NCI-H524 (cell line): ENCODE data around the gene SLC23A2.

Experiments used
- DNase-seq, 2 experiments: peaks; one replicate each; lab custom pipeline; 2025; lab: John Stamatoyannopoulos, UW

Gene SLC23A2

DNA sequence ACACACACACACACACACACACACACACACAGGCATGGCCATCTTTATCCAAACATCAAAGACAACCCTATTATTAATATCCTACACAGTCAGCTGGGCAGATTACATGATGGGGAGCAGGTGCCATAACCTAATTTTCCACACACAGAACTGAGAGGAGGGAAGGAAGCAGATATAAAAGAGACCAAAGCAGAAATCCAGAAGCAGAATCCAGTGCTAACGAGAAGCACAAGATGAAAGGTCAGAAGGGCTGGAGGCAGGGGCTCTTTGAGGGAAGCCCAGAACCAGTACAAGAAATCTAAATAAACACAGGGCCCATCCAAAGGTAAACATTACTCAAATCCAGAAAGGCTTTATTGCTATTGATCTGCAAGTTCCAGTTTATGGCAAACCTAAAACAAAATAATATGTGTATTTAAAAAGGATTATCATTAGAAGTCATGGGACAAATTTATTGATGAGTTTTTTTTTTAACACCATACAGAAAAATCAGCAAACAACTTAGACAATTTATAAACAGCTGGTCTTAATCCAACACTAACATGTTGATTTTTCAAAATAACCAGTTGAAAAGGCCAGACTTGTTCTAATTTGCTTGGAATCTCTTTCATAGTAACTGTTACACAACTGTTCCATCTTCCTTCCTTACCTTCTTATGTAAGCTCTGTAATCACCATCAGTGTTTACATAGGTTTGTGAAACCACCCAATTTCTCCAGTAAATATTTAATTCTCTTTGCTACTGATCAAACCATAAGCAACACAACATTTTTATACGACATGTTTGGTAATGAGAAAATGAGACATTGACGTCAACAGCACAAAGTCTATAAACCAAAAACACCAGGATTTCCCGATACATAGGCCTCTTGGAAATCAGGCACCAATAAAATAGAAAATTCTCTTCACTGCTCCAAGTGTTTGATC is 34.2 kb downstream of the SLC23A2 start:
- DNase-seq = no peak

DNA sequence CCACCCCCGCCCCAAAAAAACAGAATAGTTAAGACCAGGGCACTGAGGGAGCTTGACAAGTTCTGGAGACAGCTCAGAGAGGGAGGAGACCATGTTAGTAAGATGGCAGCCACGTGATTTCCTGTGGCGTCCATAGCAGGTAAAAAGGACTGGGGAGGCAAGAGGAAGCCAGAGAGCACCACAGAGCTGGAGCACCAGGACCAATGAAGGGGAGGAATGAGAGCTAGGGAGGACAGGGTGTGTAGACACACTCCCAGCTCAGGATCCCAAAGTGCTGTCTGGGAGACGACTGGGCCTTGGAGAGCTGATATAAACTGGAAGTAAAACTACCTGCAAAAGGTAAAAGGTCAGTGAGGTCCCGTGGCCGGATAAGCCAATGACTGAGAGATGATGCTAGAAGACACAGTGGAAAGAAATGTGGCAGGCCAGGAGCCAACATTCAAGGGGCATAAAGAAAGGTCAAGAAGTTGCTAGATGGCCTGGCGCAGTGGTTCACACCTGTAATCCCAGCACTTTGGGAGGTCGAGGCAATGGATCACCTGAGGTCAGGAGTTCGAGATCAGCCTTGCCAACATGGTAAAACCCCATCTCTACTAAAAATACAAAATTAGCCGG is 39.0 kb downstream of the SLC23A2 start:
- DNase-seq = no peak

DNA sequence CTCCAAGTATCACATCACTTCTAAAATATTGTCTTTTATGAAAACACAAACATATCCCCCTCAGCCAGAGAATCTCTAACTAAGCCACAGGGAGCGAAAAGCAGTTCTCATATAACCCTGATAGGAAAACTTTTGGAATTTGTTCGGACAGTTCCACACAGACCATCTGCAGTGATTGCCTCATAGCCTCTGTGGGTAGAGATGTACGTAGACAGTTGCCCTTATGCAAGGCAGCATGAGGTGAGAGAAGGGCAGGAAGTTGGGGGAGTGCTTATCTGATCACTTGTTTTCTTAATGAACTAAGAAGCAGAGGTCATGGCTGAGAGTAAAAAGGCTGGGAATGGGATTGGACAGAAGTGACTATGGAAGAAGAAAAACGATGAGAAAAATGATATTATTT is 39.6 kb downstream of the SLC23A2 start:
- no peak for DNase-seq

DNA sequence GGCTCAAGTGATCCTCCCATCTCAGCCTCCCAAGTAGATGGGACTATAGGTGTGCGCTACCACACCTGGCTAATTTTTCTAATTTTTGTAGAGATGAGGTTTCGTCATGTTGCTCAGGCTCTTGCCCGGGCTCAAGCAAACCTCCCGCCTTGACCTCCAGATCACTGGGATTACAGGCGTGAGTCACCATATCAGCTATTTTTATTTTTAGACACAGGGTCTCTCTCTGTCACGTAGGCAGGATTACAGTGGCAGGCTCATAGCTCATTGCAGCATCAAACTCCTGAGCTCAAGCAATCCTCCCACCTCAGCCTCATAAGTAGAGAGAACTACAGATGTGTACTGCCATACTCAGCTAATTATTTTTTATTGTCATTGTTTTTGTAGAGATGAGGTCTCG is 41.7 kb downstream of the SLC23A2 start:
- DNase-seq = no peak

DNA sequence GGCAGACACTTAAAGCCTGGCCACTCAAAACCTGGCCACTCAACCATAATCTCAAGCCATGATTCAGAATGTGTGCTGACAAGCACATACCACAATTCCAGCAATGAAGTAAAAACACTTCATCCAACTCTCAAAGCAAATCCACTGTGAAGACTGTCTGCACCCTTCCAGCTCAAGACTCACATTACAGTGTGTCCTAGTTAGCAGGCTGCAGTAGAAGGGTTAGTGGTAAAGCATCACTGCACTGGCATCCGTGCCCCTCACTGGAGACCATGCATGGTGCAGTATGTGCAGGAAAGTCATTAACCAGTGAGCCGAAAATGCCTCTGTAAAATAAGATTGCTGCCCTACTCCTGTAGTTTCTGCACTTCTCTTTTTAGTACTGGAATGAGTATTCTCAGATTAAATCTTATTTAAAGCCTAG is 43.4 kb downstream of the SLC23A2 start:
- peak in 1 of 2 experiments; percentile 14 for DNase-seq

DNA sequence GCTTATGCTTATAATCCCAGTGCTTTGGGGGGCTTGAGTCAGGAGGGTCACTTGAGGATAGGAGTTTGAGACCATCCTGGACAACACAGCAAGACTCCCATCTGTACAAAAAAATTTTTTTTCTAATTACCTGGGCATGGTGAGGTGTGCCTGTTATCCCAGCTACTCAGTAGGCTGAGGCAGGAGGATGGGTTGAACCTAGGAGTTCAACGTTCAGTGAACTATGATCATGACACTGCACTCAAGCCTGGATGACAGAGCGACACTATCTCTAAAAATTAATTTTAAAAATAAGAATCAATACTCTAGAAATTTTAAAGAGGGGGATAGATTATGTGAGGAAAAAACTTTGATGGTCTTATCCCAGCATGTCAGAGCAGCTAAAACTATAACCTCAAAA is 44.1 kb downstream of the SLC23A2 start:
- no peak for DNase-seq

DNA sequence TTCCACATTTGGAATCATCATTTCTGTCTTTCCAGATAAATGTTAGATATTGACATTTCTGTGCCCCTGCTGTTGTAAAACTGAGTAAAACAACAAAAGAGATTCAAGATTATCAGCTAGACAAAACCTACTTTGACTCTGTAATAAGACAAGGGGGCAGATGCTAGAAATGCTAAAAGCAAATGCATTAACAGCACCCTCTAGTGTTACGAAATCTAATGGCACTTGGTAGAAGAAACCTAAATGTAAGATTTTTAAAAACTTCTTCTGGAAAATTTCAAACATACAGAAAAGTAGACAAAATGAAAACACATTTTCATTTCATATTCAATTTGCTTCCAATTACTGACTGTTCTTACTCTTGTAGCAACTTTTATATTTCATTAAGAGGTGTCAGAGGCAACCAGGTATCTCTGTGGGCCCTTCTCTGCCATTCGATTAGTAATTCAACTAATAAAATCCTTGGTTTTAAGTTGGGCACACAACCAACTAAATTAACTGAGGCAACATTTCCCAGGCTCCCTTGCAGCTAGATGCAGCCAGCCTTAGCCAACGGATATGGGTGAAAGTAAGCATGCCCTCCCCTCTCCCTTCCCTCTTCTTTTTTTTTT is 45.0 kb downstream of the SLC23A2 start:
- DNase-seq = peak; percentile 20 to 70

DNA sequence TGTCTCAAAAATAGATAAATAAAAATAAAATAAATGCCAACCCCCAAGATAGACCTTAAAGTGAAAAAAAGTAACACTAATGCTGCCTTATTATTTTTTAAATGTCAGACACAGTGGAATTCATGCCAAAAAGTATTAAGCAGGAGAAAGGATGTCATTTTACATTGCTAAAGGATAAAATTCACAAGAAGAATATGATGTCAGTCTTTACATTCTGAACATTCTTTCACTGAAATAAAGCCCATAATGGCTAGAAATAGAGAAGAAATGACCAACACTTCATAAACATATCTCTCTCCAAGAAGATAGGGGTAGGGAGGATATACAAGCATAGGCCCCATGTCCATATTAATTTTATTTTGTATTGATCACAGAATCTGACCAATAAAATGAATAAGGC is 47.4 kb downstream of the SLC23A2 start:
- no peak for DNase-seq

DNA sequence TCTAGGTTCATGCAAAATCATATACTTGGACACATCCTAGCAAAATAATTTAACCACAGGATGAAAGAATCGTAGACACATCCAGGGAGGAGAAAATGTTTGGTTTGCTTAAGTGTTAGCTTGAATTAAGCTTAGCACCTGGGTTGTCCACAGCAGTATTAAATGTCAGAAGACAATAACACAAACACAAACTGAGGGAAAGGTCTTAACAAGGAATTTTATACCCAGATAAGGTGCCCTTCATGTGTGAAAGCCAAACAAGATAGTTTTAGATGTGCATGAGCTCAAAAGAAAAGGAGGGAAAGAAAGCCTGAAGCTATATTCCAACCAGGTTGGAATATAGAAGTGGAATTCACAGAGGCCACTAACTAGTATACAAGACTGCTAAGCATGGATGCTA is 49.1 kb downstream of the SLC23A2 start:
- no peak for DNase-seq

DNA sequence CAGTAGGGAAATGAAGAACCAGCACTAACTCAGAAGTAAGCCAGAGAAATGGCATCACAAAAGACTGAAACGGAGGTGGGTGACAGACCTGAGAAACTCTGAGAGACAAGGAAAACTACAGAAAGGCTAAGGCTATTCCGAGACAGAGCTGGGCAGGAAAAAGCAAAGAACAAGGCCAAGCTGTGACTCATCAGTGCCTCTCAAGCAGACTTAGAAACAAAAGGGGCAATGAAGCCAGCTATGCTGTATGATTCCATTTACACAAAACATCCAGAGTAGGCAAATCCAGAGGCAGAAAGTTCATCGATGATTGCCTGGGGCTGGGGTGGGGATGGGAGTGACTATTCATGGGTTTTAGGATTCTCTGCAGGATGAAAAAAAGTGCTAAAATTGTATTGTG is 50.0 kb downstream of the SLC23A2 start:
- no peak for DNase-seq

DNA sequence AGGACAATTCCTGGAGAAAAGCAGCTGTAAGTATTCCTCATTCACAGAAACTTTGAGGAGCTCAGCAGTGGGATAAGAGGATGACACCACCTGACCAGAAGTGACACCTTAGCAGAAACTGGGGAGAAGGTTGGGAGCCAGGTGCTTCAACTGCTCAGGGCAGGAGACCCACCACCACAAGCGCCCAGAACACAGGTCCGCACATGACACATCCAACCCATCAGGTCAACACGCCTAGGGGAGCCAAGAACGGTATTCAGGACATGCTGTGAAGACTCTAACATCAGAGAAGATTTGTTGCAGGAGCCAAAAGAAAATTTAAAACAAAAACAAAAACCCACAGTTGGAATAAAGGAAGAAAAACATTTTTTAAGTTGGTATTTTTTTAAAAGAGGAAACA is 50.5 kb downstream of the SLC23A2 start:
- no peak for DNase-seq

DNA sequence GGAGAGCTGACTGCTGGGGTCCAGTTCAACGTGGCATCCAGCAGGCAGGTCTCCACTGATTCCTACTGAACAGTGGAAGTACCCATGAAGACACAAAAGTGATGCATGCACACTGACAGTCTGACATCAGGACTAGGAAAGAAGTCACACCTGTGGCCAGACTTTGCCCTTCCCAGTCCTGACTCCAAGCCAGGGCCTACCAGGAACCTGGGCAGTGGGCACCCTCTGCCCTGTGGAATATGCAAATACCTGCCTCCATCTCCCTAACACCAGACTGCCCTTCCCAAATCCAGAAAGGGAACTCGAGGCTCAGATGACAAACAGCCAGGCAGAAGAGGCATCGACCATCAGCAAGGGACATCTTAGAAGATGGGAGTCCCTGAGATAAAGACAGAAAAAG is 50.9 kb downstream of the SLC23A2 start:
- DNase-seq = no peak

DNA sequence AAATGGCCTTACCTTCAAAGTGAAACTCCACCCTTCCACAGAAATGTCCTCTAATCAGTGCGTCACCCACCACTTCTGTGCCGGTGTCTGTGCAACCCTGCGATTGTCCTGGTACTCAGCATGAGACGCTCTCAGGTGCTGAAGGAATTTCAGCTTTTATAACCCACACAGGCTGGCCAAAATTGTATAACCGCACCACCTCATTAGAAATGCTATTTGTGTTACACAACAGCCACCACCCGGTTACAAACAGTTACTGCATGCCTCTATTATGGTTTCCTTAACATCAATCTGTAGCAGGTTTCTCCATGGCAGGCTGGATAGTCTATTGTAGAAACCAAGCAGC is 51.5 kb downstream of the SLC23A2 start:
- peak in 1 of 2 experiments; percentile 40 for DNase-seq

DNA sequence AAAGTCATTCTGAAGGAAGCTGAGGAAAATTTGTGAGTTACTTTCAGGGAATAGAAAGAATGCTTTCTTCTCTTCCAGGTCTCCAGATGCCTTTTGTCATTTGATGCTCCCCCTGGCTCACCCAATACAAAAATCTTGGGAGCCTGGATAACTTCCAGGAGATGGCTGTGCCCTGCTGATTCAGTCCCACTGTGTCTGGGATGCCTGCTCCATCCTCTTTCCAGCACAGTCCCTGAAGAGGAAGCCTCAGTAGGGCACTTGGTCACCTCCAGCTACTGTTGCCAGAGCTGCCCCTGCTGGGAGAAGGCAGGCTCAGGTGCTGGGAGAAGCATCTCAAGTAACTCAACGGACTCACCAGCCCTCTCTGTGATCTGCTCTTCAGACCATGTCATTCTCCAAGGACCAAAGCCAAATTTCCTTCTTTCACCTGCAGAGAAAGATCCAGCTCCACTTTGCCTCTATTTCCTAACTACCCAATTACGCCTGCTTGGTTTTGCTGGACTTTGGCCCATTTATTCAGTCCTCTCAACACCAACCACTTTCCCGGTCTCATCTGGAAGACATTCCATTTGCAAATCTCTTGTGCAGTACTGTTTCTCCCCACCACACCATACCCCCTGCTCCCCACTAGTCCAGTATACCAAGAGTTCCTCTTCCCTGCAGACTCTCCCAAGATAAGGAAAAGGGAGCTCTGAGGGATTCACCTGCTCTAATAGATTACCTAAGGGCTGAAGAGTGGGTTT is 53.3 kb downstream of the SLC23A2 start:
- DNase-seq = no peak

DNA sequence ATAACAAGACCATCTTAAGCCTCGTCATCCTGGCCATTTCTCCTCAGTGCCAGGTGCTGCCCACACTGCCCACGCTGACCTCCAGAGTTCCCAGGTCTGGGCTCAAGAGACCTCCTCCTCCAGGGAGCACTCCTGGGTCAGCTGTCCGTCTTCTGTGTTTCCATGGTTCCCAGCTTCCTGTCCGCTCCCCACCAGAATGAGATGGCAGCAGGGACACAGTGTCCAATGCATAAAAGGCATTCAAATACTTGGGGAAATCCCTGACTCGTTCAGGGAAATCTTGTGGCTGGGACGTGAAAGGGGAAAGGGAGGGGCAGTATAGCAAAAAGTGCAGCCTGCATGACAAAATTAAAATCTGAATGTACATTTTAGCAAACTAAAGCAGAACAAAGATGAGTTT is 54.3 kb downstream of the SLC23A2 start:
- no peak for DNase-seq

DNA sequence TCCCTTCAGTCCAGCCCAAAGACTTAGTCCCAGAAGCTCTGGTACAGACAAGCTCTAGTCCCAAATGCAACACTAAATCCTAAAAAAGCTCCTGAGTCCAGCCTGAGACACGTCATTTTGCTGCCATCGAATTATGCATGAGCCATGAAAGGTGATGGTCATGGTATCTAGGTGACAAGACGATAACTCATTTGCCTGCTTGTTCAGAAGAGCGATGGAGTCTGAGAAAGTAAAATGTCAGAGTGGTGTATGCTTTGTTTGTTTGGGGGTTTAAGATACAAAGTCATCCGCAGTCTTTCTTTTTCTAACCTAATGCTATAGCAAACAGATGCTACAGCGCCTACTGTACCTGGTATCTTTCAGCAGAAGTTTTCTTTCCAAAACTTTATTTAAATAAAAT is 54.7 kb downstream of the SLC23A2 start:
- DNase-seq = no peak

DNA sequence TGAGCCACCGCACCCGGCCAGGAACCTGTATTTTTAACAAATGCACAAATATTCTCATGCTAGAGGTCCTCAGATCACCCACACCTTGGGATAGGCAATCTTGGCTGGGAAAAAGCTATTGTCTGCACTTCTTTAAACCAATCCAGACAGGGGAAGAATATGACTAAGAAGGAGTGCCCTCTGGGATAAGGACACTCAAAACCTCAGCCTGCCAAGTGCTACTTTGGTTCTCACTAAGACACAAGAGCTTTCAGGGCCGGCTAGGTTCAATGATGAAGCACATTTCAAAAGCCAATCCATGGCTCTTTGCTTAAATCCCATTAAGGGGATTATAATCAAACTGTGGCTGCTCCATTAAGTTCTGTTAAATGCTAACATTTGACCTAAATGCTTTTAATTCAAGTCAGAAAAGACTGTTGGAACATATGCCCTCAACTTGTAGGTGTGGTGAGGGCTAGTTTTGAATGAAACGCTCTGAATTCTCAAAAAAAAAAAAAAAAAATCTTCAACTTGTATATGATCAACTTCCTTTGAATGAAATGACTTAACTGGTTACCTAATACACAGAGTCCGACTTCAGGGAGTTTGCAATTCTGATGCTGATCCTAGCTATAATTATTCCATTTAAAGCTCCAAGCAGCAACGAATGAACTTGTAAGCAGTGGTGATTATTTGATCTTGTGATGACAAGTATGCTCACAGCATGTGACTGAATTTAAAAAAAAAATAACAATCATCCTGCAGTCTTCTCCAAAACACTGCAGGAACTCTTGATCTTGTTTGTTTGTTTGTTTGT is 56.6 kb downstream of the SLC23A2 start:
- peak; percentile 94 to 97 for DNase-seq

DNA sequence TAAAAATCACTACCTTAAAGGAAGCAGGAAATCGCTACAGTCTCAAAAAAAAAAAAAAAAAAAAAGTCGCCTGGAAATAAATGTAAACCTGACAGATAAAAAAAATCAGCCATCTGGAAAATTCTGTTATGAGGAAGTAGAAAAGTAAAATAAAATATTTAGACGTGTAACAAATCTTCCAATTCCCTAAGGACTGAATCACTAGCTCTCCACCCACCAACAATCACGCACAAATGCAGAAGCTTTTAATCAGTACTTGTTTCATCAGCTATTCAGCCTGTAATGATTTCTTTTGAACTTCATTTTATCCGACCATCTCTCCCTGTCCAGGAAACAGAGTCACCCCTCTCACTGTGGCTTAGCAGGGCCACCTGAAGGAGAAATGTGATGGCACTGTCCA is 59.0 kb downstream of the SLC23A2 start:
- no peak for DNase-seq

DNA sequence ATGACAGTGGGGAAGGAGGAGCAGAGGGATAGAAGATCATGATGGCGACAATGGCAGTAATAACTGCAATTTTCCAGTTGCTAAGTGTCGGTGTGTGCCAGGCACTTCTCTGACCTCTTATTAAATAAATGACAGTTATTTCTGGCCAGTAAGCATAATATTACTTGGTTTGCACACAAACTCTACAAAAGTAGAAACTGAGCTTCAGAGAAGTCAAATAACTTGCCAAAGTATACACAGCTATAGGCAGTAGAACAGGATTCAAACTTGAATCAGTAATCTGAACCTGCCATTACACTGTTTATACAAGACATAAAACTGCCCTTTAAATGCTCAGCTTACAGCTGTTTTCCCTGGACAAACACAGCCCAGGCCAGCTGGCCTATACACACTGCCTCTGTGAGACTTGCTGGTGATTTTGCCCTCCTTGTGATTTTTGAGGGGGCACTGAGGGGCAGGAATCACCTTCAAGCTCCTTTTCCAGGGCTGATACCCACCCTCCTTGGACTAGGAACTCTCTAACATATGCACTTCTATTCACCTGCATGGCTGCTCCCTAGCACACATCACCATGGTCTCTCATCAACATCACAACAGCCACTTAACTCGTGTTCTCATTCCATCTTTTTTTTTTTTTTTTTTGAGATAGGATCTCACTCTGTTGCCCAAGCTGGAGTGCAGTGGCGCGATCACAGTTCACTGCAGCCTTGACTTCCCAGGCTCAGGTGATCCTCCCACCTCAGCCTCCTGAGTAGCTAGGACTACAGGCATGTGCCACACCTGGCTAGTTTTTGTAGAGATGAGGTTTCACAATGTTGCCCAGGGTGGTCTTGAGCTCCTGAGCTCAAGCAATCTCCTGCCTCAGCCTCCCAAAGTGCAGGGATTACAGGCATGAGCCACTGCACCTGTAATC is 63.6 kb downstream of the SLC23A2 start:
- DNase-seq = no peak

DNA sequence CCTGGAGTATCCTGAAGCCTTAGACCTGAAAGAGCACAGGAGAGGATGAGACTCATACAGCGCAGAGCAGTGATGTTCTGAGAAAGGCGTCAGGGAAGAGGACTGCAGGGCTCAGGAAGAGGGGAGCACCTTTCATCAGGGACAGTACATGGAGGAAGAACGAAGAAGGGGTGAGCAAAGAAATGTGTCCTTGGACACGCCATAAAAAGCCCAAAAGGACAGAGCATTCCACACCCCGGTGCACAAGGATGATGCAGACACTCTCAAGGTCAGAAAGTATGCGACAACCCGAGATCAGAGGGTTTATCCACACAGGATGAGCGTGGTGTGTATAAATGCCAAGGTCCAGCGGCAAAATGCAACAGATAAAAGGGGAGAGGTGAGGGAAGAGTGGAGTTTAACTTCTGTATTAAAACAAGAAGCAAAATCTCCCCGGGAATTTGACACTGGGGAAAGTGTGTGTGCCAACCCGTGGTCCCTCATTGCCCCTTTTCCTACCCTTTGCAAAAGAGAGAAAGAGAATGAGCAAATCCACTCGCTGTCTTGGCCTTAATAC is 64.4 kb downstream of the SLC23A2 start:
- no peak for DNase-seq
